Measurements from ENCODE around the gene MSH5. TPM values are rescaled to one million over a fixed set of nuclear protein-coding genes. Genes with fewer than 3 reads are reported as not detected.

Gene MSH5
- total and polyA plus RNA-seq, 2 of the 13 experiments (the other 11 are each of a cell fraction or from before 2014, with no cell fraction given), result 10.2 to 38.7 TPM

GRCh38 chr6:31769684-31770371 lies 30.0 kb downstream of the MSH5 start (continued):
- TF ChIP-seq MTERF4 (CRISPR knock-in tag; IDR thresholded peaks at IDR 0.05), result no peak
- no peak for TF ChIP-seq DMTF1 (CRISPR knock-in tag; IDR thresholded peaks at IDR 0.05)
- TF ChIP-seq CBX5 (CRISPR knock-in tag; IDR thresholded peaks at IDR 0.05; ENCODE audit: borderline replicate concordance), result peak; percentile 54; the same call in 1 of the 2 replicates
- no peak for TF ChIP-seq ZNF563 (CRISPR knock-in tag; IDR thresholded peaks at IDR 0.05)
- no peak for TF ChIP-seq ZFP90 (CRISPR knock-in tag; IDR thresholded peaks at IDR 0.05; ENCODE audit: borderline replicate concordance)
- no peak for TF ChIP-seq MATR3 (CRISPR knock-in tag; IDR thresholded peaks at IDR 0.05)
- no peak for TF ChIP-seq RORA (CRISPR knock-in tag; IDR thresholded peaks at IDR 0.05)
- no peak for TF ChIP-seq NR2F6 (IDR thresholded peaks at IDR 0.05)
- TF ChIP-seq NR2F6 (CRISPR knock-in tag; IDR thresholded peaks at IDR 0.05), result peak; percentile 51; the same call in 1 of the 2 replicates
- no peak for TF ChIP-seq ZHX2 (IDR thresholded peaks at IDR 0.05; ENCODE audit: low read depth)
- no peak for TF ChIP-seq ZHX2 (CRISPR knock-in tag; IDR thresholded peaks at IDR 0.05; ENCODE audit: borderline replicate concordance)
- TF ChIP-seq RFX5 (IDR thresholded peaks at IDR 0.05; ENCODE audit: low read depth, low read length), result no peak
- TF ChIP-seq PCBP2 (optimal IDR thresholded peaks at IDR 0.05; ENCODE audit: low read depth, low read length, poor library complexity, severe bottlenecking), result no peak
- TF ChIP-seq HOXA9 (CRISPR knock-in tag; IDR thresholded peaks at IDR 0.05; ENCODE audit: borderline replicate concordance), result no peak
- TF ChIP-seq ZBTB1 (CRISPR knock-in tag; IDR thresholded peaks at IDR 0.05; ENCODE audit: borderline replicate concordance), result no peak
- TF ChIP-seq ZNF367 (CRISPR knock-in tag; IDR thresholded peaks at IDR 0.05; ENCODE audit: borderline replicate concordance), result no peak
- no peak for TF ChIP-seq RELA (CRISPR knock-in tag; IDR thresholded peaks at IDR 0.05)
- no peak for TF ChIP-seq ZNF326 (CRISPR knock-in tag; IDR thresholded peaks at IDR 0.05; ENCODE audit: borderline replicate concordance)
- peak; percentile 80 for TF ChIP-seq KDM2A (CRISPR knock-in tag; IDR thresholded peaks at IDR 0.05; ENCODE audit: borderline replicate concordance, low read depth)
- no peak for TF ChIP-seq NR3C1 (CRISPR knock-in tag; IDR thresholded peaks at IDR 0.05)
- TF ChIP-seq ATF3 (CRISPR knock-in tag; IDR thresholded peaks at IDR 0.05), result 0 out of 2 replicates have a peak, but pooled peaks have one; percentile 15
- no peak for TF ChIP-seq ZSCAN21 (CRISPR knock-in tag; IDR thresholded peaks at IDR 0.05; ENCODE audit: borderline replicate concordance)

Data from HepG2 (cell line).